ENCODE measurements around the gene ARID3B.

DNA sequence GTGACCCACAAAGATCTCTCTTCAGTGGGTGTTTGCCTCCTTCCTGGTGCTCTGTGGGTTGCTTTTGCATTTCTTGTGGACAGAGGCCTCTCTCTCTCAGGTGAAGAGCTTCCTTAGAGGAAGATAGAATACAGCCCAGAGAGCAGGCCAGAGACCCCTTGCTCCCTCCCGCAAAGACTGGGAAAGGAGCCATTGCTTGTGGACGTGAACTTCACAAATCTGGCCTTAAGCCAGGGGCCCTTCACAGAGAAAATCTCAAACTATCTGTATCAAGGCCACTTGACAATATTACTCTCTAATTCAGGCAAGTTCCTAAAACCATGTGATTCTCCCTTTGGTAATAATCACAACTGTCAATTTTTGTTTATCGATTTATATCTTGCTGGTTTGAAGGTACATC lies 44.2 kb downstream of the ARID3B start:
- no peak for TF ChIP-seq CTCF (conservative IDR thresholded peaks at IDR 0.05; ENCODE audit: low read length)
- TF ChIP-seq EZH2phosphoT487 (IDR thresholded peaks at IDR 0.05; ENCODE audit: borderline replicate concordance, low read depth, low read length): no peak
